HepG2 (cell line): ENCODE results near the gene ZSCAN31. TPM values are rescaled to one million over a fixed set of nuclear protein-coding genes. Genes with fewer than 3 reads are reported as not detected.

Experiments
- AGO2 ChIP-seq: fragments of 200-400 bp; formaldehyde crosslinking; optimal IDR thresholded peaks from 2 replicates; pipeline ENCODE3; 2017; ENCODE audit warnings: mild to moderate bottlenecking, low read depth, low read length, moderate library complexity
- ATAD3A ChIP-seq: sonication (generic); formaldehyde crosslinking; IDR thresholded peaks from 2 replicates; pipeline ENCODE4 v1.4.0; 2020; ENCODE audit warnings: missing genetic modification reagents
- DNMT1 ChIP-seq: sonication (generic); formaldehyde crosslinking; IDR thresholded peaks from 2 replicates; pipeline ENCODE4 v1.5.1; 2020; ENCODE audit warnings: mild to moderate bottlenecking, missing genetic modification reagents
- EHMT2 ChIP-seq: fragments of 200-600 bp; sonication (generic); IDR thresholded peaks from 2 replicates; pipeline ENCODE4 v1.7.0; 2017; ENCODE audit warnings: antibody characterized with exemption, low read depth, low read length, borderline replicate concordance
- ERF ChIP-seq: IDR thresholded peaks from 2 replicates; pipeline ENCODE4 v1.6.1; 2018; ENCODE audit warnings: missing biosample characterization, missing genetic modification reagents
- FOXA3 ChIP-seq: IDR thresholded peaks from 2 replicates; pipeline ENCODE4 v1.6.1; 2016; ENCODE audit warnings: missing genetic modification reagents, missing compliant biosample characterization
- HIVEP1 ChIP-seq: sonication (generic); formaldehyde crosslinking; IDR thresholded peaks from 2 replicates; pipeline ENCODE4 v1.4.0; 2020; ENCODE audit warnings: mild to moderate bottlenecking, missing genetic modification reagents
- ISX ChIP-seq: sonication (generic); formaldehyde crosslinking; conservative IDR thresholded peaks from 2 replicates; pipeline ENCODE4 v1.5.0; 2020; ENCODE audit warnings: missing genetic modification reagents
- KDM2A ChIP-seq: sonication (generic); formaldehyde crosslinking; IDR thresholded peaks from 2 replicates; pipeline ENCODE4 v1.4.0; 2020; ENCODE audit warnings: low read depth, missing genetic modification reagents, borderline replicate concordance
- KIAA2018 ChIP-seq: sonication (generic); formaldehyde crosslinking; IDR thresholded peaks from 2 replicates; pipeline ENCODE4 v1.5.0; 2020; ENCODE audit warnings: mild to moderate bottlenecking, missing genetic modification reagents, borderline replicate concordance
- NFE2 ChIP-seq: sonication (generic); formaldehyde crosslinking; IDR thresholded peaks from 2 replicates; pipeline ENCODE4 v1.4.0; 2020; ENCODE audit warnings: missing genetic modification reagents
- NFKBIZ ChIP-seq: IDR thresholded peaks from 2 replicates; pipeline ENCODE4 v1.6.1; 2018; ENCODE audit warnings: missing genetic modification reagents, missing compliant biosample characterization
- POGK ChIP-seq: sonication (generic); formaldehyde crosslinking; conservative IDR thresholded peaks from 2 replicates; pipeline ENCODE4 v1.8.0; 2022; ENCODE audit warnings: mild to moderate bottlenecking, moderate library complexity, missing genetic modification reagents
- SIX4 ChIP-seq: sonication (generic); formaldehyde crosslinking; IDR thresholded peaks from 2 replicates; pipeline ENCODE4 v1.4.0; 2020; ENCODE audit warnings: missing genetic modification reagents
- STAG1 ChIP-seq: sonication (generic); formaldehyde crosslinking; IDR thresholded peaks from 2 replicates; pipeline ENCODE4 v1.4.0; 2020; ENCODE audit warnings: missing genetic modification reagents
- TAF1 ChIP-seq: sonication (generic); formaldehyde crosslinking; IDR thresholded peaks from 2 replicates; pipeline ENCODE4 v1.4.0; 2020; ENCODE audit warnings: missing genetic modification reagents
- ZBTB38 ChIP-seq: sonication (generic); formaldehyde crosslinking; IDR thresholded peaks from 2 replicates; pipeline ENCODE4 v1.5.1; 2020; ENCODE audit warnings: mild to moderate bottlenecking, missing genetic modification reagents
- ZNF234 ChIP-seq: sonication (generic); formaldehyde crosslinking; conservative IDR thresholded peaks from 2 replicates; pipeline ENCODE4 v1.5.1; 2020; ENCODE audit warnings: mild to moderate bottlenecking, missing genetic modification reagents
- ZNF546 ChIP-seq: sonication (generic); formaldehyde crosslinking; conservative IDR thresholded peaks from 2 replicates; pipeline ENCODE4 v1.8.1; 2023; ENCODE audit warnings: mild to moderate bottlenecking, missing genetic modification reagents
- ZNF644 ChIP-seq: IDR thresholded peaks from 2 replicates; pipeline ENCODE4 v1.6.1; 2016; ENCODE audit warnings: low read depth
- polyA plus RNA-seq, 8 experiments: library from polyadenylated mRNA; depleted of rRNA in 3 of 8; stranded (reverse) in 7 of 8; unstranded in 1 of 8; fragments of >200 nt; fragmentation: Illumina TruSeq in 4 of 8; extraction: Trizol in 4 of 8; gene quantifications; 2 replicates each; pipeline versions ENCODE4 v1.2.1 to v1.2.3, GENCODE V29; 2011 to 2016; ENCODE audit warnings: low read depth in 4 of 8, missing spikeins in 1 of 8, mixed read lengths in 1 of 8; ENCODE audit not compliant: insufficient read depth in 1 of 8
- total RNA-seq, 5 experiments: library from RNA; depleted of rRNA; stranded (reverse); fragments of >200 nt; fragmentation: Illumina TruSeq; extraction: Trizol; gene quantifications; 2 replicates each; pipeline ENCODE4 v1.2.3, GENCODE V29; 2016; ENCODE audit warnings: low read depth in 1 of 5

The ZSCAN31 gene
- total and polyA plus RNA-seq, 2 of the 13 experiments (the other 11 are each of a cell fraction or from before 2014, with no cell fraction given): 5.3 to 6.2 TPM

GRCh38 chr6:28335564-28336283 lies at the start of gene ZSCAN31 (continued):
- TF ChIP-seq POGK (CRISPR knock-in tag): no peak; the same call in 1 of the 2 replicates
- TF ChIP-seq ZNF644 (CRISPR knock-in tag): no peak
- peak; percentile 86 for TF ChIP-seq AGO2
- peak; percentile 52; the same call in 1 of the 2 replicates for TF ChIP-seq NFKBIZ (CRISPR knock-in tag)
- no peak for TF ChIP-seq EHMT2
- no peak; the same call in 1 of the 2 replicates for TF ChIP-seq SIX4 (CRISPR knock-in tag)
- peak; percentile 70 for TF ChIP-seq ERF (CRISPR knock-in tag)
- peak; percentile 24; the same call in 1 of the 2 replicates for TF ChIP-seq STAG1
- no peak for TF ChIP-seq NFE2
- TF ChIP-seq ATAD3A (CRISPR knock-in tag): no peak
- no peak; the same call in 1 of the 2 replicates for TF ChIP-seq FOXA3 (CRISPR knock-in tag)
- 0 out of 2 replicates have a peak, but pooled peaks have one; percentile 21 for TF ChIP-seq ZBTB38 (CRISPR knock-in tag)
- peak; percentile 87 for TF ChIP-seq TAF1 (CRISPR knock-in tag)
- TF ChIP-seq ISX (CRISPR knock-in tag): no peak
- TF ChIP-seq ZNF546 (CRISPR knock-in tag): no peak; the same call in 1 of the 2 replicates
- TF ChIP-seq KDM2A: peak; percentile 70
- TF ChIP-seq ZNF234 (CRISPR knock-in tag): no peak
- TF ChIP-seq KIAA2018 (CRISPR knock-in tag): no peak
- peak; percentile 71; the same call in 1 of the 2 replicates for TF ChIP-seq HIVEP1 (CRISPR knock-in tag)
- TF ChIP-seq DNMT1: 0 out of 2 replicates have a peak, but pooled peaks have one; percentile 15
